GM18511 (cell line): ENCODE data around the gene C5orf22.
"Not testable (repeated sequence)": the region's sequence is repeated elsewhere in the genome, so short reads cannot be mapped to it uniquely, and the experiment has no call there.

Experiments used
- ATAC-seq: cut with Tn5 transposase; IDR thresholded peaks from one replicate; pipeline ENCODE4 v1.9.1; 2021; ENCODE audit warnings: mild to moderate bottlenecking, moderate library complexity; ENCODE audit not compliant: unreplicated experiment

Gene C5orf22

GRCh38 chr5:31531888-31532547 is at the start of gene C5orf22, which contains the start of gene DROSHA:
Gene C5orf22 (plus strand): TSS chr5:31532301. CDS start chr5:31532393, 92 bp downstream.
Gene DROSHA (minus strand): TSS chr5:31532093. CDS start chr5:31529059, 3,034 bp downstream.
- peak; percentile 92 for ATAC-seq

- no peak for ATAC-seq
Observed at GRCh38 chr5:31485376-31486207, 46.5 kb upstream of the C5orf22 start.

GRCh38 chr5:31486441-31486840 is 45.7 kb upstream of the C5orf22 start:
- no peak for ATAC-seq

- no peak for ATAC-seq
Observed at GRCh38 chr5:31487506-31487905, 44.6 kb upstream of the C5orf22 start.

- ATAC-seq = no peak
Observed at GRCh38 chr5:31492869-31493268, 39.2 kb upstream of the C5orf22 start.

- ATAC-seq = no peak
Observed at GRCh38 chr5:31495336-31495735, 36.8 kb upstream of the C5orf22 start.

- no peak for ATAC-seq
Observed at GRCh38 chr5:31496301-31496700, 35.8 kb upstream of the C5orf22 start.

GRCh38 chr5:31496891-31497290 is 35.2 kb upstream of the C5orf22 start:
- ATAC-seq = no peak

- ATAC-seq = no peak
Observed at GRCh38 chr5:31500256-31500655, 31.8 kb upstream of the C5orf22 start.

GRCh38 chr5:31502506-31502905 is 29.6 kb upstream of the C5orf22 start:
- no peak for ATAC-seq

GRCh38 chr5:31504529-31504928 is 27.6 kb upstream of the C5orf22 start:
- no peak for ATAC-seq

- ATAC-seq = no peak
Observed at GRCh38 chr5:31511305-31511704, 20.8 kb upstream of the C5orf22 start.

GRCh38 chr5:31516802-31517201 is 15.3 kb upstream of the C5orf22 start:
- ATAC-seq = no peak

- no peak for ATAC-seq
Observed at GRCh38 chr5:31523041-31523440, 9.1 kb upstream of the C5orf22 start.

GRCh38 chr5:31530541-31531265 is 1.4 kb upstream of the C5orf22 start:
- no peak for ATAC-seq

- ATAC-seq = peak; percentile 44
Observed at GRCh38 chr5:31531543-31531887, 586 bp upstream of the C5orf22 start.

GRCh38 chr5:31534527-31535046 is 2.5 kb downstream of the C5orf22 start:
- ATAC-seq = no peak

- ATAC-seq = no peak
Observed at GRCh38 chr5:31536873-31537272, 4.8 kb downstream of the C5orf22 start.

GRCh38 chr5:31537349-31537748 is 5.2 kb downstream of the C5orf22 start:
- ATAC-seq = no peak

- ATAC-seq = no peak
Observed at GRCh38 chr5:31537851-31538250, 5.8 kb downstream of the C5orf22 start.

GRCh38 chr5:31549114-31549513 is 17.0 kb downstream of the C5orf22 start:
- ATAC-seq = not testable (repeated sequence)
